ENCODE measurements around the gene CES1. TPM values are rescaled to one million over a fixed set of nuclear protein-coding genes. Genes with fewer than 3 reads are reported as not detected.
"Not testable (repeated sequence)": the region's sequence is repeated elsewhere in the genome, so short reads cannot be mapped to it uniquely, and the experiment has no call there.

Gene CES1
- polyA plus RNA-seq = 10 to 100 TPM in 2 of 3 donors, 1 to 10 TPM in 1; 5.9 to 67.4 (median 34.8) TPM

DNA sequence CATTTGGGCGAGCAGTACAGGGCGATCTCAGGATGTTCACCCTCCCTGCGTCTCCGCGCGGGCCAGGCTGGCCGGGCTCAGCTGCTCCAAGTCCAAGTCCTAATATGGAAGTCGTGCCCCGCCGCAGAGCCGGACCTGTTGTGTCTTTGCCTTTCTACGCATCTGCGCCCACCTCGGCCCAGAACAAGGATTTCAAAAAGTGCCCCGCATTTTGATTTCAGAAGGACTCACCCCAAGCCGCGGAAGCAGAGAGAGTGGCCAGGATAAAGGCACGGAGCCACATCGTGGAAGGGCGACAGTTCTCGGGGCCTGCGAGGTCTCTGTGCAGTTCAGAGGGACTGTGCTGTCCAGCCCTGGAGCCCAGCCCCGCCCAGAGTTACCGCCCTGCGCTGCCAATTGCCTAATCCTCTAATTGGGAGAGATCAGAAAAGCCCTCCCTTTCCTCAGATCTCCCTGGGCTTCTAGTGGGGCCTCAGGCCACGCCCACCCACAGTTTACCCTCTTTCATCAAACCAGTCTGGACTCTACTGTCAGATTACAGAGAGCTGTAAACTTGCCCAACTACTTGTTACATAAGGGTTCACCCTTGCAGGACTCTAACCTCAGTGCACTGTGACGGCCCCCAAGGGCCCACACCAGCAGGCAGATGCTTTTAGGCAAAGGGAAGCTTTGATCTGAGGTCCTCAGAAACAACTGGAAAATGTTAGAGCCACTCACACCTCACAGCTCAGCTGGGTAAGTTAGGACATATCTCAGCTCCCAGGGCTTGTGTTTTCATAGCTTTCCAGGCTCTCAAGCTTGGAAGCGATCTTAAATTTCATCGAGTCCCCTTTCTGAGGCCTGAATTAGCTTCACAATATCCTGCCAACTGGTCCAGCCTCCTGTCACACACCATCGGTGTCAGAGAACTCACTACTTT is at the start of gene CES1:
Gene CES1 (minus strand): TSS at position 324 of the 919 bp plus-strand sequence. CDS start 41 bp downstream, at position 283.
- H3K27ac ChIP-seq (ENCODE audit: low read depth, low read length) = no peak within 1 kb of the TSS
- WGBS, 3 donors = 57 to 64% (median 60%) methylated on average over 30 of the region's 30 CpGs

DNA sequence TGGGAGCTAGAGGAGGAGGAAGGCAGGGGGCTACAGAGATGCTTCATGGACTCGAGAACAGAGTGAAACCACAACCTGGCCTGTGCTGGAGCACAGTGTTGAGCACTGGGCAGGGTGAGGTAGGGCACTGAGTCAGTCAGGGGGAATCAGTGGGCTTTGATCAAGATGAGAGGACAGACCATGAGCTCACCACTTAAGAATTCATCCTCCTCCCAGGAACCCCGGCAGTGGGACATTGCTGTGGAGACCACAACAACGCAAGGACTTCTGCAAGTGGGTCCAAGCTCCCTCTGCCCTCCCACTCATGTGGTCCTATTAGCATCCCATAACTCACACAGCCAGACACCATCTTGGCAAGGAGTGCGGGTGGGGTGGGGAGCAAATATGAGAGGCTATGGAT is 44.0 kb upstream of the CES1 start:
- no peak overlapping the region for H3K27ac ChIP-seq (ENCODE audit: low read depth, low read length)
- WGBS, 3 donors = 51 to 76% (median 59%) methylated on average over 4 of the region's 4 CpGs

DNA sequence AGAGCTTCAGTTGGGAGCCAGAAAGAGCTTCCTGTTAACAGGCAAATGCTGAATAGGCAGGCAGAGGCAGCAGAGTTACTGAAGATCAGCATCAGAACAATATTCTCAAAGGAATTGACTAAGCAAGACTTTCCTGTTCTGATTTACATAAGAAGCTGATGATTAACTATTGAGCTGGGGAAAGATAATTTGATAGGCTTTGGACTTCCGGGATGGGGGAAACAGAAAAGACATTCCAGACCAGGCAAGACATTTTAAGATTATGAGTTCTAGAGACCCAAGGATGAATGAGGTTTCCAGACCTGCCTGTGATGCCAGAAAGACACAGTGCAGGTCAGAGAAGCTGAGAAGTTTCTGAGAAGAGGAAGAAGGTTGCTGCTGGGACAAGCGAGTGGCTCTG is 42.4 kb upstream of the CES1 start, which contains the start of gene CES5A:
Gene CES5A (minus strand): TSS at position 101 of the 400 bp plus-strand sequence. CDS start 152 bp downstream, outside the sequence.
- WGBS, 3 donors = 53 to 82% (median 79%) methylated on average over 2 of the region's 2 CpGs
- no peak within 1 kb of the TSS for H3K27ac ChIP-seq (ENCODE audit: low read depth, low read length)

DNA sequence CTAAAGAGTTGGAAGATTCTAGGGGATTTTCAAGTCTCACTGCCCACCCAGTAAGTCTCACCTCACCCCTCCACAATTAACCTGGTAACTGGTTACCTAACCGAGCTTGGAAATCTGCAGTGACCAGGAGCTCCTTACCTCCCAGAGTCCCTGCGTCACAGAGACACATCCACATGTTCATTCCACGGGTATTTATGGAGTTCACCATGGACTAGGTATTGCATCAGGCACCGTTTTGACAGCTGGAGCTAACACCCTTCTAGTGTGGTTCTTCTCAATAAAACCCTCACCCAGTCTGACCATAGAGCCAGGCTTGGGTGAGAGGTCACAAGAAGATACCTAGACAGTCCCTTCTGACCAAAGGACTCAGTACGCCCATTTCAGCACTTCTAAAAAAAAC is 40.2 kb upstream of the CES1 start:
- WGBS, 3 donors = 78 to 86% (median 85%) methylated on average over 5 of the region's 5 CpGs
- no peak overlapping the region for H3K27ac ChIP-seq (ENCODE audit: low read depth, low read length)

DNA sequence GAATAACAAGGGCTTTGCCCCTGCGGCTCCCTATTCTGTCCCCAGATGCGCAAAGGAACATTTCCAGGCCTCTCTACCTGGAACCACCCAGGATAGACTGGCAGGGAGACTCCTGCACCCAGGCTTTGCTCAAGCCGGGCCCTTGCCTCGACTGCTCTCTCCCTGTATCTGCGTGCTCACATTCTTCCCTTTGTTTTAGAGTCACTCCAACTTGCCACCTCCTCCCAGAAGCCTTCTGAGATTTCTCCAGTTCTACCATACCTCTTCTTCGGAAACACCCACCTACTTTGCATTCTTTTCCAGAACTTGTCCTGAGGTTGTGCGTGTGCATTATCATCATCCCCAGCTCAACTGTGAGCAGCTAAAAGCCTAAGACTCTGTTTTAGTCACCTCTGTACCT is 39.2 kb upstream of the CES1 start:
- WGBS, 3 donors = 73 to 88% (median 80%) methylated on average over 7 of the region's 7 CpGs
- no peak overlapping the region for H3K27ac ChIP-seq (ENCODE audit: low read depth, low read length)

DNA sequence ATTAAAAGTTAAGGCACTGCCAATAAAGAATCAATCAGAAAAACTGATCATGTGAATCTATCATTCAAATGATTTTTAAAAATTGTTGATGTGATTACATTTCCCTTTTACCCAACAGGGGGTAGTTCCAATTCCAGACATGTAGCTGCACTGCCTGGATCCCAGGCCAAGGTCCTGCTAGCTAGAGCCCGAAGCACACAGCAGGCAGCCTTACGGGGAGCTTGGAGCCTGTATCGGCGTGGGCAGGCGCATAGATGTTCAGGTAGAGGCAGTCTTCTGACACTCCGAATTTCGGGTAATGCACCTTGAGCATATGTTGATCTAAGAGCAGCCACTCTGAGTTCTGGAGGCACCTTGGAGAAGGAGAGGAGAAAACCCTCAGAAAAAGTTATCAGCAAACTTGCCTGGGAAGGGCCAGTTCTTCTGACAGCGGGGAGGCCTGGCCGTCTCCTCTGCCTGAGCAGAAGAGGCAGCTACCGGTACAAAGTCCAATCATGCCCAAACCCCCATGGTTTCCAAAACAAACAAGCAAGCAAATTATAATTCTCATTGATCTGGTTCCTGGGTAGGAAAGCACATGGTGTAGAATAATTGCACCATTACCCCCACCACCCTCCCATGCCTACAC is 38.6 kb upstream of the CES1 start:
- WGBS, 3 donors = 58 to 87% (median 84%) methylated on average over 10 of the region's 10 CpGs
- no peak overlapping the region for H3K27ac ChIP-seq (ENCODE audit: low read depth, low read length)

DNA sequence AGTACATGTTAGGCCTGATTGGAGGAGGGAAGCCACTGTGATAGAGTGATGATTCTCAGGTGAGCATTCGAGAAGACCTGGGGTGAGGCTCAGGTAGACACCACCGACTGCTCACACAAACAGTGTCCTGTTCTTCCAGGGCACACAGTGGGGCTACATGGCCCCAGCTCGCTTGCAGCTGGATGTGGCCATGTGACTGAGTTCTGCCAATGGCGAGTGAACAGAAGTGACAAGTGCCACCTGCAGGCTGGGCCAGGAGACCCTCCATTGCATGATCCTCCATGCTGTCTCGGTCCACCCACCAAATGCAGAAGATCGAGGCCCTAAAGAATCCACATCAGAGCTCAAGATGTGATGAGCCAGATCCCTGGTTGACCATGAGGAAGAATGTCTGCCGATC is 36.1 kb upstream of the CES1 start:
- 76 to 88% (median 88%) methylated on average over 7 of the region's 7 CpGs for WGBS, 3 donors
- no peak overlapping the region for H3K27ac ChIP-seq (ENCODE audit: low read depth, low read length)

DNA sequence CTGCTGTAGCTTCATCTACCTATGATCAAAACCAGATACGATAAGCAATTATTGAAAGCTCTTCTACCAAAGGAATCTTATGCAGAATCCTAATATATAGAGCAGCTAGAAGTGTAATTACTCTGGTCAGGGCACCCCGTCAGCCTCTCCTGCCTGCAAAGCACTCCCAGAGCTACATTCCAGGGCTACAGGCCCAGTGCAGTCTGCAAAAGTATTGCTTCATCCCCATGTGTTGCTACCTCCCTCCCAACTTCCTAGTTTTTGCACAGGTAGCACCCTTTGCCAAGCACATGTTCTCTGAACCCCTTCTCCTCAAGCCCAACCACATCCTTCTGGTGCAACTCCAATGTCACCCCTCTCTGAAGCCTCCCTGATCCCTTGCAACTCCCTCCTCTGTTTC is 35.2 kb upstream of the CES1 start:
- 70 to 89% (median 85%) methylated on average over 2 of the region's 2 CpGs for WGBS, 3 donors
- H3K27ac ChIP-seq (ENCODE audit: low read depth, low read length) = no peak overlapping the region

DNA sequence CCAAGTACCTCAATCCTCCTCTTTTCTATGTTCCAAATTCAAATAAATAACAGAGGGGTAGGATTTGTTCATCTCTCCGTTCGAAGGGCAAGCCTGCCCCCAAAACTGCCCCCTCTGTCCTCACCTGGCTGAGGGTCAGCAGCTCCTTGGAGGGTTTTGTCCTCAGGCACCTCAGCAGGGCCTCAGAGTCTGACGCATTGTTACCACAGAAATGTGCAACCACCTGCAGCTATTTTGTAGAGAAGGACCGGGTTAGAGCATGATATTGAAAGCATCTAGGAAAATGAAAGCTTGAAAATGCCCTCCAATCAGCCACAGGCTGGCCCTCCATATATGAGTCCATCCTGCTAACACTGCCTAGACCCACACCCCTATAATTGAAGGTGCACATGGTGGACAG is 28.4 kb upstream of the CES1 start:
- 76 to 83% (median 78%) methylated on average over 4 of the region's 4 CpGs for WGBS, 3 donors
- H3K27ac ChIP-seq (ENCODE audit: low read depth, low read length) = no peak overlapping the region

DNA sequence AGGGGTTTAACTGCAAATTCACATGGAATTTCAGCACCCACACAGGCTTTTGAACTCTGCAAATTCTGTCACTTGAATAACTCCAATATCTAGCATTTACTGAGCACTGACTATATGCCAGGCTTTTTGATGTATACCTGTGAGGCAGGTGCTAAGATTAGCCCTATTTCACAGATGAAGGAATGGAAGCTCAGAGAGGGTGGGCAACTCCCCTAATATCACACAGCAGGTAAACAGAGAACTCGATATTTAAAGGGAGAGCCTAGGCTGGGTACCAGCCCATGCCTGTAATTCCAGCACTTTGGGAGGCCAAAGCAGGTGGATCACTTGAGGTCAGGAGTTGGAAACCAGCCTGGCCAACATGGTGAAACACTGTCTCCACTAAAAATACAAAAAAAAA is 24.8 kb upstream of the CES1 start:
- WGBS, 3 donors = 60 to 78% (median 75%) methylated on average over 1 of the region's 1 CpG

DNA sequence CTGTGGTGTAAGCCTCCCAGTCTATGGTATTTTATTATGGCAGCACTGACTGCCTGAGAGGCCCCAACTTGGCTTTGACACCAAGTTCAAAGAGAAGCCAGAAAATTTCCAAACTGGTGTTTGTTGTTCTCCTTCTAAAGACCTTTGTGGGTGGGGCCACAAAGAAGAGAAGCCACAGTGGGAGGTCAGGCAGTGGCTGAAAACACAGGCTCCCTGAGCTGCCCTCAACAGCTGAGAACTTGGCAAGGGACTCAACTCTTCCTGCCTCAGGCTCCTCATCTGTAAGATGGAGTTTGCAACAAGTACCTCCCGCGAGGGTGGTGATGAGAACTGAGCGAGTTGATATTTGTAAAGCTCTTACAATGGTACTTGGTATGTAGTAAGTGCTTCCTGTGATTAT is 24.1 kb upstream of the CES1 start:
- 78 to 84% (median 80%) methylated on average over 3 of the region's 3 CpGs for WGBS, 3 donors

More for the DNA sequence above, 24.8 kb upstream of the CES1 start:
- H3K27ac ChIP-seq (ENCODE audit: low read depth, low read length) = not testable (repeated sequence)

DNA sequence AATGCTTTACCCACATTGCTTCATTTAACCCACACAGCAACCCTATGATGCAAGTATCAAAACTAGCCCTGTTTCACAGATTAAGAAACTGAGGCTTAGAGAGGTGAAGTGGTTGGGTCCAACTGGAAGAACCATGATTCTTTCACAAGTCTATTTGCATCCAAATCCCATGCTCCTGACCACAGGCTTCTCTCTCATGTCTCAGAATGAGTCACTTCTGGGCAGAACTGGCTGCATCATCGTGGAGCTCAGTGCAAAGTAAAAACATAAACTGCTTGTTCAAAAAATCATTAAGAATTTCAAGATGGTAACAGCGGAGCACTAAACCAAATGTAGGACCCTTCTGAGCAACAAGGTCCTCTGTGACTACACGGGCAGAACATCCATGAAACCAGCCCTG is 20.2 kb upstream of the CES1 start:
- no peak overlapping the region for H3K27ac ChIP-seq (ENCODE audit: low read depth, low read length)
- 65 to 77% (median 66%) methylated on average over 3 of the region's 3 CpGs for WGBS, 3 donors

More for the DNA sequence above, 24.1 kb upstream of the CES1 start:
- no peak overlapping the region for H3K27ac ChIP-seq (ENCODE audit: low read depth, low read length)

DNA sequence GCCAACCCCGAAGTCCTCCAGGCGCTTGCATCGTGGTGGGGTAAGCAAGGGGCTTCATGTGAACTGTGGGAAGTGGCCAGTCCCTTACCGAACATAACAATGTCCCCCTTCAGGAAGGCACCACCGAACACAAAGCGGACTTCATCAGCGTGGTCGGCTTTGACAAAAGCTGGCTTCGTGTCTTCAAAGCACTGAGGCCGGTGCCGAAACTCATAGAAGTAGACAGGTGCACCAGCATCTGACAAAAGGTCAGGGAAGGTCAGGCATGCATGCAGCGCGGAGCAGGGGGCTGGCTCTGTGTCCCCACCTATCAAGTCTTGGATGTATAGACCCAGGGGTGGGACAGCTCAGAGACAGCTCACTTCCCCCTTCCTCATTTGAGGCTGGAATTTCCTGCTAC is 16.6 kb upstream of the CES1 start:
- no peak overlapping the region for H3K27ac ChIP-seq (ENCODE audit: low read depth, low read length)
- WGBS, 3 donors = 60 to 83% (median 80%) methylated on average over 13 of the region's 13 CpGs

DNA sequence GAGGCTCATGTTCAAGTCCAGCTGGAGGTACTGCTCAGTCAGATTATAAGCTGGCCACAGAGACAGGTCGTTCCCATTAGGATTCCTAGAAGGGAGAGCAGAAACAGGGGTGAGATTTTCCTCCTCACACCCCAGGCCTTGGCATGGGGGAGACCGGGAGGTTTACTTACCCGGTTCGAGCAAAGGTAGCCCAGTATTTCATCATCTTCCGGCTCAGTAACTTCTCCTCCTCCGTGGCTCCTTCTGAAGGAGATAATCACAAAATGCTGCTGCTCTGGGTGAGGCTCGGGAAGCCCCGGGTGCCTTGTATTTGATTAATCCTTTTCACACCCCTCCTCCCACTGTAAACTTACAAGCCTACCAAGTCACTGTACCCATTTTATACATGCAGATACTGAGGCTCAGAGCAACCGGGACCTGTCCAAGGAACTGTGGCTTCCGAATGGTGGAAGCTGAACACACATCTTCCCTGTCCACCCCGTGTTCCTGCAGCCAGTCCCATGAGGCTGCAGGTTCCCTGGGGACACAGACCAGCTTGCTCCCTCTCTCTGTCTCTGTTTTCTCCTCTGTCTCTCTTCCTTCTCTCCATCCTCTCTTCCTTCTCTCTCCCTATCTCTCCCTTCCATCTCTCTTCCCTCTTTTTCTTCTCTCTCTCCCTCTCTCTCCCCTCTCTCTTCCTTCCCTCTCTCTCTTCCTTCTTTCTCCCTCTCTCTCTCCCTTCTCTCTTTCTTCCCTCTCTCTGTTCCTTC is 13.9 kb upstream of the CES1 start:
- 47 to 51% (median 49%) methylated on average over 11 of the region's 11 CpGs for WGBS, 3 donors

DNA sequence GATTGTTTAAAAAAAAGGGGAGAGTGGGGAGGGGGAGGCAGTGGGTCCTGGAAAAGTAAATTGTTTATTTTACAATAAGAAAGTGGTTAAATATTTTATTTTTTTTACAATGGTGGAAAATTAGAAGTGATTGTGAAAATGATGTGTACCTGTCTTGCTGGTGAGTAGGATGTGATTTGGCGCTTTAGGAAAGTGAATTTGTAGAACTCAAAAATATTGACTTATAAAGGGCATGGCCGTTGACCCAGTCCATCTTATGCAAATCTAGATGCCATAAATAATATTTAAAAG is 10.2 kb upstream of the CES1 start:
- 41 to 50% (median 45%) methylated on average over 2 of the region's 2 CpGs for WGBS, 3 donors
- H3K27ac ChIP-seq (ENCODE audit: low read depth, low read length) = no peak overlapping the region

More for the DNA sequence above, 13.9 kb upstream of the CES1 start:
- no peak overlapping the region for H3K27ac ChIP-seq (ENCODE audit: low read depth, low read length)

DNA sequence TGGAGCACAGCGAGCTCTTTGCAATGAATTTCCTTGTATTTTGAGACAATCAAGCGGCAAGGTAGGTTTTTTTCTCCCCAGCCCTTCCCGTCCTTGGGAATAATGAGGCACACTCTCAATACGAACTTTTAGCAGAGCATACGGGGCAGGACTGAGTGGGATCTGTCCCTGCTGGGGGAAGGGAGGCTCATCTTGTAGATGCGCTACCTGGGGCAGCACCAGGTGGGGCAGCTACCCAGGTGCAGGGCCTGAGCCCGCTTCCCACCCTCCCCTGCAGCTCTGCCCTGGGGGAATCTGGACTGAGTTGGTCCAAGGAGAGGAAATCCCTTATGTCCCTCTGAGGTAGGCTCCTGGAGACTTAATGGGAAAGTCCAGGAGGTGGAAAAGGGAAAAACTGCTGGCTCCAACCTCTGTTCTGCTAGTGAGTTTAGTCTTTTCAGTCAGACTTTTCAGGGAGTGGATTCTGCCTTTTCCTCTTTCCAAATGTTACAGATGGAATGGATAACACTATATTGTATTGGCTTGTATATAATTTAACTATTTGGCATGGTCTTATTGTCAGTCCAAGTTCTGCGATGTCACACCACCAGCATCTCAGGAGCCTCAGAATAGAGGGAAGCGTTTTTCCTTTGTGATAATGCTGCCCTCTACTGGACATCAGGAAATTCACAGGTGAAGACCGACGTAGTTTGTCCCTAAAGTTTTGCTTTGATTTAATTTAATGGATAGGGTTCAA is 9.6 kb upstream of the CES1 start:
- H3K27ac ChIP-seq (ENCODE audit: low read depth, low read length) = no peak overlapping the region
- 32 to 45% (median 42%) methylated on average over 11 of the region's 11 CpGs for WGBS, 3 donors

DNA sequence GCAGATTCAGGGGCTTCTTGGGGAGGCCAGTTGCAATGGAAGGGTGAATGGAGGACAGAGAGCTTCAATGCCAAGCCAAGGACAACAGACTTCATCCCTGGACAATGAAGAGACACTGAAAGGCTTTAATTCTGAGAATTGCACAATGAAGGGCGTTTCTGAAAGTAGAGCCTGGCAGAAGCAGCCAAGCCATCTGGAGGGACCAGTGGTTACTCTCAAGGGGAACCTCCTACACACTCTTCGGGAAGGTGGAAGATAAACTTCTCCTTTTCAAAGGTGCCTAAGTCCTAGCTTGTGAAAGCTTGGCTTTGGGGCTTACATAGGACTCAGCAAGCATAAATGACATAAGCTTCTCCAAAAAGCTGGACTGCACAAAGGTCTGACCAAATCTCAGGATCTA is 6.2 kb upstream of the CES1 start:
- no peak overlapping the region for H3K27ac ChIP-seq (ENCODE audit: low read depth, low read length)
- 20 to 63% (median 31%) methylated on average over 2 of the region's 2 CpGs for WGBS, 3 donors

DNA sequence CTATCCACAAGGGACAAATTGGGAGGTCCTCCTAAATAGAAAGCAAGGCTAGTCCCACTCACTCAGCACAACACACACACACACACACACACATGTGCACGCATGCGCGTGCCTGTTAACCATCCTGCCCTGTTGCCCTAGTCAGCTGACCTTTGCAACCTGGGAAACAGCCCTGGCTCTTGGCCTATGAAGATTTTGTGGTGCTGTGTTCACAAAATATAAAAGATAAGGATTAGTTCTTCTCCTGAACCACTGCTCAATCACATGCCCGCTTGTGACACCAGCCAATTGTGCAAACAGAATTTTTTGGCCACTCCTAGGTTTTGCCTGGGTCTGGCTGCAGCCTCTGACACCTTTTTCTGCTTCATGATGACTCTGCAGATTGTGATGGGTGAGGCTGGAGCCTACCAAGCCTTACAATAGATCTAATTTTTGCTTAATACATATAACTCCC is 3.3 kb upstream of the CES1 start:
- WGBS, 3 donors = 56 to 72% (median 57%) methylated on average over 4 of the region's 4 CpGs
- no peak overlapping the region for H3K27ac ChIP-seq (ENCODE audit: low read depth, low read length)
